B cell (primary cell): ENCODE data around the gene DCD. TPM values are rescaled to one million over a fixed set of nuclear protein-coding genes. Genes with fewer than 3 reads are reported as not detected.

Source experiments
- ATAC-seq: fragments of 200-7000 bp; cut with Tn5 transposase; one replicate; pipeline ENCODE4 v1.10.0; 2021; ENCODE audit warnings: low read depth, mild to moderate bottlenecking, moderate number of reproducible peaks, moderate library complexity
- CTCF ChIA-PET: fragments of 350-600 bp; sonication (Branson Sonifier 250); formaldehyde crosslinking; loops from one replicate; lab custom pipeline; 2021; ENCODE audit warnings: antibody characterized with exemption, inconsistent platforms; lab: Charles Lee
- POLR2A ChIA-PET: fragments of 350-600 bp; sonication (Branson Sonifier 250); formaldehyde crosslinking; loops from one replicate; lab custom pipeline; 2021; ENCODE audit warnings: antibody characterized with exemption; lab: Charles Lee
- DNase-seq: peaks from one replicate; pipeline ENCODE4 v3.0.0; 2013
- H2AFZ ChIP-seq: 2 replicates; pipeline ENCODE4 v1.6.1; 2012; ENCODE audit warnings: mild to moderate bottlenecking, low read depth, low read length; ENCODE audit not compliant: insufficient read depth, poor library complexity, severe bottlenecking
- H3K27ac ChIP-seq, 2 donors: 1 replicate in 1 of 2; 2 replicates in 1 of 2; pipeline ENCODE4 v1.5.1; 2012 to 2013; ENCODE audit warnings: low read length in 2 of 2, mild to moderate bottlenecking in 2 of 2, moderate library complexity in 1 of 2
- H3K27me3 ChIP-seq, 4 experiments: fragments of 200-600 bp in 1 of 4; sonication (generic) in 1 of 4; replicated peaks in 1 of 4; 1 replicate in 2 of 4; 2 replicates in 2 of 4; pipeline versions ENCODE4 v1.6.1 to v1.7.0; 2013 to 2016; ENCODE audit warnings: low read length in 3 of 4, mild to moderate bottlenecking in 2 of 4, mixed read lengths in 1 of 4, moderate library complexity in 1 of 4; ENCODE audit not compliant: insufficient read depth in 4 of 4, control insufficient read depth in 3 of 4; ENCODE audit errors: control extremely low read depth in 1 of 4
- H3K36me3 ChIP-seq, 2 experiments: replicated peaks in 1 of 2; 1 replicate in 1 of 2; 2 replicates in 1 of 2; pipeline versions ENCODE4 v1.6.1 to v1.7.1; 2013; ENCODE audit warnings: low read length in 1 of 2; ENCODE audit not compliant: insufficient read depth in 2 of 2, control insufficient read depth in 1 of 2; ENCODE audit errors: control extremely low read depth in 1 of 2, extremely low read depth in 1 of 2
- H3K4me1 ChIP-seq, 2 donors: fragments of 200-600 bp in 1 of 2; sonication (generic) in 1 of 2; 1 replicate in 1 of 2; 2 replicates in 1 of 2; pipeline versions ENCODE4 v1.5.1 to v1.6.1; 2013 to 2017; ENCODE audit warnings: low read length in 2 of 2; ENCODE audit not compliant: control insufficient read depth in 2 of 2, insufficient read depth in 2 of 2
- H3K4me2 ChIP-seq: replicated peaks from 2 replicates; pipeline ENCODE3; 2012; ENCODE audit warnings: mild to moderate bottlenecking, low read depth, low read length; ENCODE audit not compliant: poor library complexity, severe bottlenecking
- H3K4me3 ChIP-seq, 5 experiments: fragments of 200-600 bp in 1 of 5; sonication (generic) in 1 of 5; 1 replicate in 3 of 5; 2 replicates in 2 of 5; pipeline versions ENCODE4 v1.5.1 to v1.7.0; 2011 to 2016; ENCODE audit warnings: low read length in 4 of 5, mild to moderate bottlenecking in 4 of 5, low read depth in 2 of 5, control low read depth in 1 of 5, moderate library complexity in 1 of 5; ENCODE audit not compliant: insufficient read depth in 1 of 5; ENCODE audit errors: control extremely low read depth in 1 of 5, extremely low read depth in 1 of 5
- H3K79me2 ChIP-seq: fragments of 200-600 bp; sonication (generic); one replicate; pipeline ENCODE4 v1.6.0; 2016; ENCODE audit warnings: low read length; ENCODE audit not compliant: control insufficient read depth, insufficient read depth
- H3K9ac ChIP-seq: fragments of 200-600 bp; sonication (generic); 2 replicates; pipeline ENCODE4 v1.6.1; 2017; ENCODE audit warnings: mild to moderate bottlenecking, low read length, moderate library complexity
- H3K9me3 ChIP-seq, 3 donors: one replicate each; pipeline versions ENCODE4 v1.6.1 to v1.7.1; 2013; ENCODE audit warnings: low read length in 2 of 3; ENCODE audit not compliant: control insufficient read depth in 2 of 3, insufficient read depth in 1 of 3; ENCODE audit errors: control extremely low read depth in 1 of 3
- H4K20me1 ChIP-seq: 2 replicates; pipeline ENCODE4 v1.6.0; 2012; ENCODE audit warnings: mild to moderate bottlenecking, low read length; ENCODE audit not compliant: insufficient read depth, control insufficient read depth, poor library complexity, severe bottlenecking
- H3K27ac Mint-ChIP-seq: one replicate; pipeline ENCODE4 v1.8.0; 2021; ENCODE audit warnings: mixed read lengths
- H3K27me3 Mint-ChIP-seq: one replicate; pipeline ENCODE4 v1.8.0; 2021; ENCODE audit warnings: mixed read lengths
- H3K4me1 Mint-ChIP-seq: one replicate; pipeline ENCODE4 v1.8.0; 2021; ENCODE audit warnings: mixed read lengths
- H3K4me3 Mint-ChIP-seq: one replicate; pipeline ENCODE4 v1.8.0; 2021; ENCODE audit warnings: mixed read lengths
- H3K9me3 Mint-ChIP-seq: one replicate; pipeline ENCODE4 v1.8.0; 2022; ENCODE audit warnings: mixed read lengths; ENCODE audit not compliant: insufficient read depth
- EZH2 ChIP-seq: IDR thresholded peaks from 2 replicates; pipeline ENCODE4 v1.6.1; 2012; ENCODE audit warnings: borderline replicate concordance, low read depth, mild to moderate bottlenecking, moderate library complexity, low read length; ENCODE audit not compliant: insufficient read depth, poor library complexity, severe bottlenecking
- WGBS: methylation state at CpG from one replicate; pipeline ENCODE4 v1.1.5; 2013; ENCODE audit warnings: missing lambda C conversion rate; ENCODE audit not compliant: insufficient coverage; 5-methylcytosine and 5-hydroxymethylcytosine counted together
- intact Hi-C: fragments of 100-400 bp; cut with micrococcal nuclease; formaldehyde crosslinking; loops from one replicate; pipeline ENCODE4 v1.10.0; 2022
- polyA plus RNA-seq: library from polyadenylated mRNA; depleted of rRNA; stranded (reverse); fragments of >200 nt; gene quantifications from 2 replicates; pipeline ENCODE4 v1.2.3, GENCODE V29; 2012
- total RNA-seq, 2 donors: library from RNA; stranded (reverse); fragments of 120-200 nt in 1 of 2; gene quantifications; 1 replicate in 1 of 2; 2 replicates in 1 of 2; pipeline versions ENCODE4 v1.2.3 to v1.2.4, GENCODE V29; 2013 to 2022
- TF ChIP-seq, protein P1 (sequence below): fragments of 200-600 bp; IDR thresholded peaks from one replicate; pipeline ENCODE4 v1.8.0; 2022; ENCODE audit warnings: antibody characterized with exemption, mild to moderate bottlenecking

The DCD gene
- total and polyA plus RNA-seq, 2 donors (not counting 1 experiment from before 2014, with no cell fraction given), result not detected

DNA sequence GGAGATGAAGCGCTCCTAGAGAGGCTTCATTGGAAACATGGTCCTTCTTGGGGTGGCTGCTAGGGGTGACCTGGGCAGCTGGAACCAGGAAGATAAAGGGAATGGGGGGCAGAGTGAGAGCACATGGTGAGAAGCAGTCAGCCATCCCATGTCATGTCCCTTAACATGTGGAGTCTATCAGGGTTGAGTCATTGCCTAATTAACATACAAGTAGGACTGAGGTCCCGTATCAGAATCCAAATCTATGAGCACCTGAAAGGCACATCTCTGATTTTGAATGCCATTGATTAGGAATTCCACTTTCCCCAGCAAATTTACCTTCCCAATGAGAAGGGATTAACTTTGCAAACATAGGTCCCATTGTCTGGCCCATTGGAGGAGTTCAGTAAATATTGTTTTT, 39.4 kb downstream of the DCD start:
- Histone ChIP-seq H3K36me3 (no peaks in the 10 kb centered on the region), H3K4me2 (no peak overlapping the region), H4K20me1 (no peaks in the 10 kb centered on the region), H3K4me1 (no peaks in the 10 kb centered on the region), H3K27me3 (peaks cover 0 to 15% (median 2%) of the 10 kb centered on the region in 4 experiments), H3K79me2 (no peaks in the 10 kb centered on the region), H3K4me3 (no peak overlapping the region), H3K9ac (no peak overlapping the region), H2AFZ (no peak overlapping the region), H3K9me3 (no peaks in the 10 kb centered on the region), H3K27ac (no peak overlapping the region)
- TF ChIP-seq EZH2, result no peak
- TF ChIP-seq, protein P1, sequence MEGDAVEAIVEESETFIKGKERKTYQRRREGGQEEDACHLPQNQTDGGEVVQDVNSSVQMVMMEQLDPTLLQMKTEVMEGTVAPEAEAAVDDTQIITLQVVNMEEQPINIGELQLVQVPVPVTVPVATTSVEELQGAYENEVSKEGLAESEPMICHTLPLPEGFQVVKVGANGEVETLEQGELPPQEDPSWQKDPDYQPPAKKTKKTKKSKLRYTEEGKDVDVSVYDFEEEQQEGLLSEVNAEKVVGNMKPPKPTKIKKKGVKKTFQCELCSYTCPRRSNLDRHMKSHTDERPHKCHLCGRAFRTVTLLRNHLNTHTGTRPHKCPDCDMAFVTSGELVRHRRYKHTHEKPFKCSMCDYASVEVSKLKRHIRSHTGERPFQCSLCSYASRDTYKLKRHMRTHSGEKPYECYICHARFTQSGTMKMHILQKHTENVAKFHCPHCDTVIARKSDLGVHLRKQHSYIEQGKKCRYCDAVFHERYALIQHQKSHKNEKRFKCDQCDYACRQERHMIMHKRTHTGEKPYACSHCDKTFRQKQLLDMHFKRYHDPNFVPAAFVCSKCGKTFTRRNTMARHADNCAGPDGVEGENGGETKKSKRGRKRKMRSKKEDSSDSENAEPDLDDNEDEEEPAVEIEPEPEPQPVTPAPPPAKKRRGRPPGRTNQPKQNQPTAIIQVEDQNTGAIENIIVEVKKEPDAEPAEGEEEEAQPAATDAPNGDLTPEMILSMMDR, result no peak
- Mint-ChIP-seq H3K4me1 (no peaks in the 10 kb centered on the region), H3K27ac (no peak overlapping the region), H3K4me3 (no peak overlapping the region), H3K27me3 (peaks cover 30% of the 10 kb centered on the region), H3K9me3 (no peaks in the 10 kb centered on the region)
- DNase-seq, result no peak
- POLR2A ChIA-PET, result no interaction called here
- CTCF ChIA-PET, result interaction anchor here (1.2 kb wide), 1 partner anchor 29 kb away, joined by 3 read pairs; no protein-coding TSS in a partner anchor
- intact Hi-C loops, result no loop called here
- WGBS, result 90% methylated on average over 2 of the region's 2 CpGs
- no peak for ATAC-seq

DNA sequence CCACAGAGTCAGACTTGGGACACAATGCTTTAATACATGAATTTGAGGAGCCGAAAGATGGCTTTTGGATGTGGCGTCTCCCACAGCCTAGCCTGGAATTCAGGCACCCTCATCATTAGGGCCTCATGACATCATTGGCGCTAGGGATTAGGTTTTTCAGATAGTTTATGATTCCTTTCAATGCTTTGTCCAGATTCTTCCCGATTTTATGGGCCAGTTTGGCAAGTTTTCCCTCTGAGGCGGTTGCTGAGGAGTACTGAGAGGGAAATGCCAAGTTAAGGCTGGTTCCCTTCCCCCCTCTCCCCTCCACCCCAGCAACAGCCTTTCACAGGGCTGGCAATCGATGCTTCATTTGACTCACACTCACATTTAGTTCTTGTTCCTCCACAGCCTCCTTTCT, 40.0 kb downstream of the DCD start:
- TF ChIP-seq, protein P1, result no peak
- TF ChIP-seq EZH2, result no peak
- POLR2A ChIA-PET, result no interaction called here
- Histone ChIP-seq H3K9me3 (no peaks in the 10 kb centered on the region), H3K4me3 (no peak overlapping the region), H3K4me2 (no peak overlapping the region), H4K20me1 (no peaks in the 10 kb centered on the region), H3K27ac (no peak overlapping the region), H2AFZ (no peak overlapping the region), H3K27me3 (peaks cover 0 to 14% (median 2%) of the 10 kb centered on the region in 4 experiments), H3K79me2 (no peaks in the 10 kb centered on the region), H3K4me1 (no peaks in the 10 kb centered on the region), H3K9ac (no peak overlapping the region), H3K36me3 (no peaks in the 10 kb centered on the region)
- Mint-ChIP-seq H3K4me1 (peaks cover 2% of the 10 kb centered on the region), H3K27ac (no peak overlapping the region), H3K9me3 (no peaks in the 10 kb centered on the region), H3K4me3 (no peak overlapping the region), H3K27me3 (peaks cover 27% of the 10 kb centered on the region)
- DNase-seq (no peak), ATAC-seq (no peak)
- 88% methylated on average over 4 of the region's 6 CpGs for WGBS
- CTCF ChIA-PET, result interaction anchor here (1.2 to 2.7 kb wide), 2 partner anchors 12 to 28 kb away, joined by 3 to 13 read pairs; no protein-coding TSS in a partner anchor
- intact Hi-C loops, result no loop called here
